C4-2B (cell line): Measurements from ENCODE around the gene KMT2D.

Experiments used
- CTCF ChIP-seq: fragments of 450-650 bp; conservative IDR thresholded peaks from 2 replicates; pipeline ENCODE4 v1.5.1; 2017; ENCODE audit warnings: mild to moderate bottlenecking
- ZFX ChIP-seq: fragments of 450-650 bp; IDR thresholded peaks from 2 replicates; pipeline ENCODE4 v1.6.1; 2017

GRCh38 chr12:49039421-49040363 lies 20.9 kb downstream of the KMT2D start:
- TF ChIP-seq CTCF (no peak), ZFX (no peak)
